Stimulated activated effector memory CD8-positive, alpha-beta T cell treated with anti-CD3 and anti-CD28 coated beads, Interleukin-12 subunit alpha, Interleukin-12 subunit beta, amount 100 ng/mL, for 72 hours (primary cell): ENCODE data around the gene DISC1.

Experiments
- ATAC-seq: fragments of 150-1000 bp; cut with Tn5 transposase; 2 replicates; pipeline ENCODE4 v1.10.0; 2021
- DNase-seq, 2 donors: peaks; one replicate each; pipeline ENCODE4 v3.0.0; 2021 to 2022; ENCODE audit warnings: low spot score in 2 of 2
- H3K27ac Mint-ChIP-seq: one replicate; pipeline ENCODE4 v1.8.0; 2022; ENCODE audit warnings: mild to moderate bottlenecking, mixed read lengths
- H3K36me3 Mint-ChIP-seq: one replicate; pipeline ENCODE4 v1.8.0; 2022; ENCODE audit warnings: mild to moderate bottlenecking, mixed read lengths
- H3K4me1 Mint-ChIP-seq: one replicate; pipeline ENCODE4 v1.8.0; 2022; ENCODE audit warnings: mixed read lengths
- H3K4me3 Mint-ChIP-seq: one replicate; pipeline ENCODE4 v1.8.0; 2022; ENCODE audit warnings: mild to moderate bottlenecking, mixed read lengths
- H3K9me3 Mint-ChIP-seq: one replicate; pipeline ENCODE4 v1.8.0; 2022; ENCODE audit warnings: mixed read lengths

DISC1 gene

DNA sequence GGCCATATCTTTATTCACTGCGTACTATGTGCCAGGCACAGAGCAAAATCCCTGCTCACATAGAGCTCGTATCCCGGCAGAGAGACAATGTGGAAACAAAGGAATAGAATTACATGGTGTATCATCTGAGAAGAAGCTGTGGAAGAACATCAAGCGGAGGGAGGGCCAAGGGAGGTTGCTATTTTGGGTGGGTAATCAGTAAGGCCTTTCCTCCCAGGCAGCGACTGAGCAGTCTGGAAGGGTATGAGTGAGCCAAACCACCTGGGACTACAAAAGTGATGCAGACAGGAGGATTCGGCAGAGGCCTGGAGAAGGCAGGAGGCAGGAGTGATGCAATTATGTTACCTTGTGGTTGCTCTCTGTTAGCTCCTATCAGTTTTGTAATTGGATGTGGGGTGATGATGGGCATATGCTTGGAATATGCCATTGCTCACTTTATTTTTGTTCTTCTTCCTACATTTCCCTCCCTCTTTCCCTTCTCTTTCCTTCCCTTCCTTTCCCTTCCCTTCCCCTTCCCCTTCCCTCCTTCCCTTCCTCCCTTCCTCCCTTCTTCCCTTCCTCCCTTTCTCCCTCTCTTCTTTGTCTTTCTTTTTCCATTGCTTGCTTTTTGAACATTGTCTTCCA is 172.9 kb downstream of the DISC1 start:
- peaks cover 4% of the 10 kb centered on the region for H3K9me3 Mint-ChIP-seq
- no peak for DNase-seq
- H3K36me3 Mint-ChIP-seq, result no peaks in the 10 kb centered on the region
- H3K4me1 Mint-ChIP-seq, result peaks cover 7% of the 10 kb centered on the region
- H3K27ac Mint-ChIP-seq, result no peak overlapping the region
- ATAC-seq, result peak; percentile 56
- H3K4me3 Mint-ChIP-seq, result no peak overlapping the region

DNA sequence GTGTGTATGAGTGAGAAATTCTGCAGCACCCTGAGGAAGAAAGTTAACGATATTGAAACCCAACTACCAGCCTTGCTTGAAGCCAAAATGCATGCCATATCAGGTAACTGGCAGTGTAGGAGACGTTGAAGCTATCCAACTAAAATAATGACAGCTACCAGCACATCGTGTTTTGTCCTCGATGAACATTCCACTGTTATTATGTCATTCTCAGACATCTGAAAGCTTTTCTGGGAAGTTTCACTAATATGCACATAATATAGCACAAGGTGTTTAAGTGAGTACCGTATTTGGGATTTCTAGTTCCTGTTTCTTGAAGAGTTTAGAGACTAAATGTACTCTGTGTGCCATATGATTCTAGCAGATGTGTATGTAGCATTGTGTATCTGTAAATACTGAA is 173.5 kb downstream of the DISC1 start:
- no peak for DNase-seq
- H3K4me3 Mint-ChIP-seq, result no peak overlapping the region
- H3K4me1 Mint-ChIP-seq, result peaks cover 7% of the 10 kb centered on the region
- H3K27ac Mint-ChIP-seq, result no peak overlapping the region
- peaks cover 4% of the 10 kb centered on the region for H3K9me3 Mint-ChIP-seq
- no peak for ATAC-seq
- H3K36me3 Mint-ChIP-seq, result no peaks in the 10 kb centered on the region

DNA sequence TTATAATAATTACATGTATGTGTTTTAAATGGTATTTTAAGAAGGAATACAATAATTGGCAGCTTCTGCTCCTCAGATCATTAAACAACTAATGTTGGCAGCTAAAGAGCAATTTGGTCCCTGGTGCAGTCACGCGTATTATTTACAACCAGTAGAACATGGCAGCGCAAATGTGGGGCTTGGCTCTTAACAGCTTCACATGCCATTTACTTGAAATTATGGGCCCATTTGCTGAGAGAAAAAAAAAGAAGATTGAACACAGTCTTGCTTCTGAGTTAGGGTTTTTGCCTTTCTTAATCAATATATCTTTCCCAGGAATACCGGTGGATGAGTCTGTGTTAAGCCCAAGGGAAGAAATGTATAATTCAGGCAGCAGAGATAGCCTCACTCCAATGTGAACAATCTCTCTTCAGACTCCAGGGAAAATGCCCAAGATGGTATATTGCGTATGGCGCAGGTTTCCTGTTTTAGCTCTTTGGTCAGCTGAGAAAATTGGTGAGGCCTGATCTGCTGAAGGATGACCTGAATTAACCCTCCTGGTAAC is 174.5 kb downstream of the DISC1 start:
- no peak overlapping the region for H3K4me3 Mint-ChIP-seq
- H3K36me3 Mint-ChIP-seq, result no peaks in the 10 kb centered on the region
- H3K4me1 Mint-ChIP-seq, result peaks cover 7% of the 10 kb centered on the region
- DNase-seq, result no peak
- peaks cover 4% of the 10 kb centered on the region for H3K9me3 Mint-ChIP-seq
- ATAC-seq, result no peak
- no peak overlapping the region for H3K27ac Mint-ChIP-seq

DNA sequence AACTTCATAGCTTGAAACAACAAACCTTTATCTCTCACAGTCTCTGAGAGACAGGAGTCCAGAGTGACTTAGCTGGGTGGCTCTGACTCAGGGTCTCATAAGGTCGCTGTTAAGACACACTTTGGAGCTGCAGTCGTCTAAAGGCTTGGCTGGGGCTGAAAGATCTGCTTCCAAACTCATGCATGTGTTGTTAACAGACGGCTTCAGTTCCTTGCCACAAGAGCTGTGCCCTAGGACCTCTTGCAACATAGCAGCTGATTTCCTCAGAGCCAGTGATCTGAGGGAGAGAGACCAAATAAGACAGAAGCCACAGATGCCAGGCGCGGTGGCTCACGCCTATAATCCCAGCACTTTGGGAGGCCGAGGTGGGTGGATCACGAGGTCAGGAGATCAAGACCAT is 176.8 kb downstream of the DISC1 start:
- peaks cover 4% of the 10 kb centered on the region for H3K9me3 Mint-ChIP-seq
- H3K4me3 Mint-ChIP-seq, result no peak overlapping the region
- DNase-seq (no peak), ATAC-seq (no peak)
- peaks cover 7% of the 10 kb centered on the region for H3K4me1 Mint-ChIP-seq
- H3K36me3 Mint-ChIP-seq, result no peaks in the 10 kb centered on the region
- H3K27ac Mint-ChIP-seq, result no peak overlapping the region

DNA sequence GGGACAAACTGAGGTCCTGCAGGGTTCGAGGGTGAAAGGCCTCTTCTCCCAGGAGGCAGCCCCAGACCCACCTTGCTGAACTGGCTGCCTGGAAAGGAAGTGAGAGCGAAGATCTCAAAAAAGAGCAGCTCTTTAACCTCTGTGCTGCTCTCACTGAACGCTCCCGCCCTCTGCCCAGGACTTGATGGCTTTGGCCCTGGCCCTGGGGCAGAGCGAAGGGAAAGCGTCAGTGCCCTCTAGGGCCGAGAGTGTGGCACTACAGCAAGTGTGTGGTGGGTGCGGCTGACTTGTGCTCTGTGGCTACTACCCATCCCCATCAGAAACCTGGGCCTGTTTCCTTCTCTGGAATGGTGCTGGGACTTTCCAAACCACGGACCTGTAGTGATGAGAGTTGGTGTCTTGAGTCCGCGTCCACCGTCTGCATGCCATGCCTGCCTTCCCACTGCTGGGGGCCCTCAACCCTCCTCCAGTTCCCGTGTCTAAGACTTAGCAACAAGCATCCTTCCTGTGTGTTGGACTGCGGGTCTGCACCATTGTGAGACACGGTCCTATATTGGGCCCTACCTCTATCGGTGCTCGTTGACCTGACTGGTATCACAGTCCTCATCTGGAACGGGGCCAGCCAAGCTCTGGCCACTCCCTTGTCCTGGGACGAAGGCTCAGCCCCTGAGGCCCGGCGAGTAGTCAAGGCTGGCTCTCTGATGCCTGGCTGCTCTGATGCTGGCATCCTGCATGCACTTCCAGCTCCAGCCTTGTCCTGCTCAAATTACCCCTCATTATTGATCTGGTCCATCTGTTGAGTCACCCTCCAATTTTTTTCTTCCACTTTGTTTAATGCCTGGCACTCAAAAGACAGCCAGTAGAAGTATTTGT is 180.3 kb downstream of the DISC1 start:
- ATAC-seq (peak; percentile 78), DNase-seq (peak in 1 of 2 donors; percentile 58)
- H3K4me1 Mint-ChIP-seq, result no peaks in the 10 kb centered on the region
- no peaks in the 10 kb centered on the region for H3K9me3 Mint-ChIP-seq
- no peaks in the 10 kb centered on the region for H3K36me3 Mint-ChIP-seq
- H3K4me3 Mint-ChIP-seq, result no peak overlapping the region
- no peak overlapping the region for H3K27ac Mint-ChIP-seq

DNA sequence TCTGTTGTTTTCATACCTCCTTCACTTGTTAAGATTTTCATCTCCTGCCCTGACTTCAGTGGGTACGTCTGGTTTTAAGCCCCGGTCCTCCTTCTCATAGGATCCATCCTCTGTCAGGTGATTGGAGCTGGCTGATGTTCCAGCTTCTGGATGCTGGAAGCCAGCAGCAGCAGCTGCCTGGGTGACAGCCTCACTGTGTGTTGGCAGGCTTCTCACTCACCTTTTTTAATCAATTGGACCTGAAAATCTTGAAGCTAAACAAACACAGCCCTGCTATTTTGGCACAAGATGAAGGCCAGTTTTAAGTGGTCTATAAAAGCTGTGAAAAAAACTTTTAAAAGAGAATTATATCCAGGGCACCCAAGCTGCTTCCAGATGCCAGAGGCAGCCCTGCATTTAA is 181.0 kb downstream of the DISC1 start:
- DNase-seq (no peak), ATAC-seq (no peak)
- H3K27ac Mint-ChIP-seq, result no peak overlapping the region
- H3K4me3 Mint-ChIP-seq, result no peak overlapping the region
- H3K4me1 Mint-ChIP-seq, result no peaks in the 10 kb centered on the region
- H3K36me3 Mint-ChIP-seq, result no peaks in the 10 kb centered on the region
- no peaks in the 10 kb centered on the region for H3K9me3 Mint-ChIP-seq

DNA sequence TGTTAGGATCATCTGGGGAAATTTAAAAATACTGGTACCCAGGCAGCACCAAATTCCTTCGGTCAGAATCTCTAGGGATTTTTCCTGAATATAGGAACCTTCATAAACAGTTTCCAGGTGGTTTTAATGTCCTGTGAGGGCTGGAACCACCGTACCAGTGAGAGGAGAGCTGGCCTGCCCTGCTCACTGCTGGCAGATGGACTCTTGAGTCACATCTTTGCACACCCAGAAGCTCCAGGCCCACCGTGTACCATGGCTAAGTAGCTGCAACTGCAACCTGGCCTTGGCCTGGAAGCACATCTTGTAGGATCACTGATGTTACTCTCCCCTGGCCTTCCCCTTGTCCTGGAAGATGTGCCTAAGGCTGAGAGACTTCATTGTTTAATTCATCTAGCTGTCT is 181.5 kb downstream of the DISC1 start:
- no peak for ATAC-seq
- Mint-ChIP-seq H3K36me3 (no peaks in the 10 kb centered on the region), H3K4me3 (no peak overlapping the region), H3K27ac (no peak overlapping the region), H3K4me1 (no peaks in the 10 kb centered on the region), H3K9me3 (no peaks in the 10 kb centered on the region)
- DNase-seq, result no peak

DNA sequence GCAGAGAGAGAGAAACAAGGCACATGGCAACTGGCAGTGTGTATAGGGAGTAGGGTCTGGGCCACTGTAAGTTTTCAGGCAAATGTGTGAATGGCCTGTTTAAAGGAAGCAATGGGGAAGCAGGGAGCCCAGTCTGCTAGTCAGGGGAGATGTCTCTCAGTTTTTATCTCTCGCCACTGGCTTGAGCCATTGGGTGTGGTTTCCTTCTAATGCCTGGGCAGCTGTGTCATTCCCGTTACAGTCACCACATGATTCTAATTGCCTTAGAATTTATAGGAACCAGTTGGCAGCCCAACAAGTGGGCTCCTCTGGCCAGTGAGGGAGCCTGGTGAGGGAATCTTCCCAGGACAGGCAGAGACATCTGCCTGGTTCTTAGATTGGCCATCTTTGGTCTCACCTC is 182.4 kb downstream of the DISC1 start:
- H3K36me3 Mint-ChIP-seq, result no peaks in the 10 kb centered on the region
- no peak for ATAC-seq
- no peak overlapping the region for H3K27ac Mint-ChIP-seq
- H3K9me3 Mint-ChIP-seq, result no peaks in the 10 kb centered on the region
- no peak overlapping the region for H3K4me3 Mint-ChIP-seq
- DNase-seq, result no peak
- H3K4me1 Mint-ChIP-seq, result no peaks in the 10 kb centered on the region

DNA sequence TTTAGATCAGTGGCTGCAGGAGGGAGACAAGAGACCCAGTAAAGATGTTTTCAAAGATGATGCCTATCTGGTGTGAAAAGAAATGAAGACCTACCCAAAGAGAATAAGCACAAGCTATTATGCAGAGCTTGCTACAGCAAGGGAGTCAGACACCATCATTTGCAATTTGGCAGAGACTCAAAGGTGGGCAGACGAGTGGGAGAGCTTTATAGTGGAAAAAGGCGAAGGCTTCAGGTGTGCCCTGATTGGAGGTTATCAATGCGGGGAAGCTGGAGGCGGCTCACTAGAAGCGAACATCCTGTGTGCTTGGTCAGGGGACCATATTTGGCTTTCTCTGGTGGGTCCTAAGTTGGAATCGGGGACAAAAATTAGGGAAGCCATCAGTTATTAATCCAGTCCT is 183.8 kb downstream of the DISC1 start:
- Mint-ChIP-seq H3K4me3 (no peak overlapping the region), H3K9me3 (no peaks in the 10 kb centered on the region), H3K36me3 (no peaks in the 10 kb centered on the region), H3K27ac (no peak overlapping the region), H3K4me1 (no peaks in the 10 kb centered on the region)
- ATAC-seq (no peak), DNase-seq (no peak)

DNA sequence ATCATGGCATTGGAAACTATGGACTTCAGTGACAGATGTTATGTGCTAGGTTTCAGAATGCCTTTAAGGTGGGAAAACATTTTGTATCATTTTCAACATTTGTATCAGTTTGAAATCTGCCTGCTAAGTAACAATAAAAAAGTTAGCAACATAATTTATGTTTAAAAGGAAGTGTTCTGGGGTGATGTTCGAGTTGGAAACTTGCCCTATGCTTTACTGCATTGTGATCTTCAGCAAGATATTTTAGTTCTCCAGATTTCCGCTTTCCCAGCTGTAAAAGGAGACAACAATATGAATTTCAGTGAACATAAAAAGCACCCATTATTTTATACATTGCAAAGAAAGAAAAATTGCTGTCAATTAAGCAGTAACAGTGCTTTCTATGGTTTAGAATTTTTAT is 187.4 kb downstream of the DISC1 start:
- Mint-ChIP-seq H3K9me3 (no peaks in the 10 kb centered on the region), H3K27ac (no peak overlapping the region), H3K4me3 (no peak overlapping the region), H3K4me1 (no peaks in the 10 kb centered on the region), H3K36me3 (no peaks in the 10 kb centered on the region)
- ATAC-seq (no peak), DNase-seq (no peak)

DNA sequence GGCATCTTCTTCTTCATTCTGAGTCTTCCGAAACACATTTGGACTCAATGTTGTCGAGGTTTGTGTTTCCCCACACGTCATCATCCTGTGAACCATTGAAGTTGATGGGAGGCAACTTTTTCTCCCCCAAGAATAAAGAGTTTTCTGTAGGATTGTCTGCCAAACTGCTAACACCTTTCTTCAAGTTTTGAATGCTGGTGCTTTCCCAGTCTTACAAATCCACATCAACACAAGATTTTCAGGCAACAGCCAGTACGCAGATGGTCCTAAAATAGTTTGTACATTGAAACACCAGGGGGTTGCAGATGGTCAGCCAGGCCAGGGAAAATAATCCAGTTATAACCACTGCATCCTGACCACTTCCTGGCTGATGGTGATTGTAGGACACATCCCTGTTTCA is 187.9 kb downstream of the DISC1 start:
- DNase-seq (no peak), ATAC-seq (no peak)
- no peaks in the 10 kb centered on the region for H3K36me3 Mint-ChIP-seq
- H3K4me3 Mint-ChIP-seq, result no peak overlapping the region
- no peak overlapping the region for H3K27ac Mint-ChIP-seq
- H3K4me1 Mint-ChIP-seq, result no peaks in the 10 kb centered on the region
- no peaks in the 10 kb centered on the region for H3K9me3 Mint-ChIP-seq

DNA sequence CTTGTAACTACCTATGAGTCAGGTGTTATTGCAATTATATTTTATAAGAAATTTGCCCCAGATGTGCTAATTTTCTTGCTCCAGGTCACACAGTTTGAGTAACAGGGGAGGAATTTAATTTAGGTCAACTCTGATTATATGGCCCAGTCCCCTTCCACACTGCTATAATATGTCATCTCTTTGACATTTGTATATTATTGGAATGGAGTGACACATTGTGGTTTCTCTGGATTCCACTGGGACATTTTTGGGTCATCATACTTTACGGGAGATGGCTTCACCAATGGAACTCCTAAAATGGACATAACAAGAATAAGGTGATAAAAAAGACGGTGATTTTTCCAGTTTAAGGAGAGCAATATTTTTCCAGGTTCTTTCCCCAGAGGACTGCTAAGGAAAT is 191.2 kb downstream of the DISC1 start:
- no peaks in the 10 kb centered on the region for H3K36me3 Mint-ChIP-seq
- no peak overlapping the region for H3K4me3 Mint-ChIP-seq
- ATAC-seq, result no peak
- no peak for DNase-seq
- H3K27ac Mint-ChIP-seq, result no peak overlapping the region
- no peaks in the 10 kb centered on the region for H3K9me3 Mint-ChIP-seq
- no peaks in the 10 kb centered on the region for H3K4me1 Mint-ChIP-seq

DNA sequence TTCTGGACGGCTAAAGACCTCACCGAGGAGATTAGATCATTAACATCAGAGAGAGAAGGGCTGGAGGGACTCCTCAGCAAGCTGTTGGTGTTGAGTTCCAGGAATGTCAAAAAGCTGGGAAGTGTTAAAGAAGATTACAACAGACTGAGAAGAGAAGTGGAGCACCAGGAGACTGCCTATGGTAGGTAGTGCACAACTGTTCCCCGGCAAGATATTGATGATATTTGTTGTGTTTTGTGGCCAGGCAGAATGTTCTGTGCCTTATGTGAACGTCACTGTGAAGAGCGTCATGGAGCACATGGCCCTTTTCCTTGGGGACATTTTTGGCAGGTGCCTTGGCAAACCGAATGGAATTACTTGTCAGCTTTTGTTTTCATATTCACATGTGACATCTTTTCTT is 191.7 kb downstream of the DISC1 start:
- Mint-ChIP-seq H3K27ac (no peak overlapping the region), H3K4me1 (no peaks in the 10 kb centered on the region), H3K9me3 (no peaks in the 10 kb centered on the region), H3K4me3 (no peak overlapping the region), H3K36me3 (no peaks in the 10 kb centered on the region)
- DNase-seq (no peak), ATAC-seq (no peak)

DNA sequence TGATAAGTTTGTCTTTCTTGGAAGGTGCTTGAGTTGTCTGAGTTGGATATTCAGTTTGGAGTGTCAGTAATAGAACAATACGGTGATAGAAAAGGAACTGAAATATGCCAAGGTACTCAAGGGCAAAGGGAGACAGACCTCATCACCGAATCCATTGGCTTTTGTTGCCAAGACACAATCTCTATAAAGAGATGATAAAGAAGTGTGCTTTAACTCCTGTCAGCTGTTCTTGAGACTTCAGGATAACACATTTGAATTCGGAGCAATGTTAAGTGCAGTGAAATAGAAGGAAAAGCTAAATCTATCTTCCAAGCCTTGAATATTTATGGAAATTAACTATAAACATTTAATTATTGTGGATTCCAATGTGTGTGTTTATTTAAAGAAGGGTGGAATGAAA is 194.7 kb downstream of the DISC1 start:
- Mint-ChIP-seq H3K4me3 (no peak overlapping the region), H3K9me3 (no peaks in the 10 kb centered on the region), H3K36me3 (no peaks in the 10 kb centered on the region), H3K27ac (no peak overlapping the region), H3K4me1 (no peaks in the 10 kb centered on the region)
- no peak for DNase-seq
- no peak for ATAC-seq

DNA sequence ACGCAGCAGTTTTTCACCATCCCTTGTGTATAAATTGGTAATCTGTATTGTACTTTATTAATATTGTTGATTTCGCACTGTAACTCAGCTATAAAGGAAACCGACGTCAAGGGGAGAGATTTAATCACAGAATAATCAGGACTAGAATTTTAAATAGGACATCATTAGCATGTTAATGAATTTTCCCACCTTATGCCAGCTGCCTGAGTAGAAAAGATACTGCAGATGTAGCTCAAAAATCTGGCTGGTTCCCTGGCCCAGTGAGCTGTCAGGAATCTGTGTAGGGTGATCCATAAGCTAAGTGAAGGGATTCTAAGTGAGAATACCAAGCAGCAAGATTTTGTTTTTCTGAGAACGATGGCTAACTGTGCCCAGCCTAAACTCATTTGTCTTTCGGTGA is 195.5 kb downstream of the DISC1 start:
- Mint-ChIP-seq H3K4me3 (no peak overlapping the region), H3K27ac (no peak overlapping the region), H3K4me1 (no peaks in the 10 kb centered on the region), H3K36me3 (no peaks in the 10 kb centered on the region), H3K9me3 (no peaks in the 10 kb centered on the region)
- DNase-seq (no peak), ATAC-seq (no peak)

DNA sequence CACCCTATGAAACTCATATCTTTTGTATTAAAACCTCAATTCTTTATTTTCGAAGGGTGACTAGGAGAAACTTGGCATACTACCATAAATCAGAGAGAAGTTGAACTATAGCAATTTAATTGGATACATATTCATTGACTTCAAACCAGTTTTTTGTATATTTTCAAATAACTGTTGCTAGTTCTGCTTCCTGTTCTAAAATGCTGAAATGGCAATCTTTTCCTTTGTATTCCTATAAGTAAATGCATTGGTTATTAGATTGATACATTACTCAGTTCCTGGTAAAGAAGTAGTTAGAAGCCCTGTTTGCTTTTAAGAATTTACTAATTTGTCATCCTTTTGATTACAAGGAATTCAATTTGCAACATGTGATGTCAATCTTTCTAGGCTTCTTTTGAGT is 200.0 kb downstream of the DISC1 start:
- Mint-ChIP-seq H3K9me3 (no peaks in the 10 kb centered on the region), H3K27ac (no peak overlapping the region), H3K4me1 (no peaks in the 10 kb centered on the region), H3K4me3 (no peak overlapping the region), H3K36me3 (no peaks in the 10 kb centered on the region)
- ATAC-seq (no peak), DNase-seq (no peak)
